PC-9 (cell line): ENCODE results near the gene VASP. TPM values are rescaled to one million over a fixed set of nuclear protein-coding genes. Genes with fewer than 3 reads are reported as not detected.

Source experiments
- BruUV-seq: library from RNA; stranded (reverse); fragments of 400-500 nt; replicated peaks from 2 replicates; lab custom pipeline; 2021; lab: Mats Ljungman, UMichigan
- CTCF ChIA-PET: fragments of 300-600 bp; sonication (Branson Sonifier 250); formaldehyde crosslinking; loops from one replicate; lab custom pipeline; 2022; ENCODE audit warnings: antibody characterized with exemption; lab: Charles Lee
- POLR2A ChIA-PET: fragments of 300-600 bp; sonication (Branson Sonifier 250); formaldehyde crosslinking; loops from one replicate; lab custom pipeline; 2022; ENCODE audit warnings: antibody characterized with exemption; ENCODE audit not compliant: unreplicated experiment; lab: Charles Lee
- DNase-seq, 2 experiments: peaks; one replicate each; pipeline versions ENCODE4 v3.0.0 to v3.0.0-alpha.2; 2015 to 2022; ENCODE audit warnings: mixed read lengths in 1 of 2
- H2AFZ ChIP-seq: fragments of 200-600 bp; sonication (generic); 2 replicates; pipeline ENCODE4 v1.8.1; 2017; ENCODE audit warnings: antibody characterized with exemption
- H3F3A ChIP-seq: fragments of 200-600 bp; sonication (generic); 2 replicates; pipeline ENCODE4 v1.8.1; 2017; ENCODE audit warnings: antibody characterized with exemption, mild to moderate bottlenecking, low read depth; ENCODE audit not compliant: insufficient read depth
- H3K27ac ChIP-seq: fragments of 200-600 bp; sonication (generic); 2 replicates; pipeline ENCODE4 v1.6.1; 2016; ENCODE audit warnings: mixed run types
- H3K27me3 ChIP-seq: fragments of 200-600 bp; sonication (generic); 2 replicates; pipeline ENCODE4 v1.6.1; 2016; ENCODE audit warnings: low read depth, mixed run types; ENCODE audit not compliant: insufficient read depth
- H3K36me3 ChIP-seq: fragments of 200-600 bp; sonication (generic); 2 replicates; pipeline ENCODE4 v1.6.1; 2016; ENCODE audit warnings: low read depth, mixed run types
- H3K4me1 ChIP-seq: fragments of 200-600 bp; sonication (generic); replicated peaks from 2 replicates; pipeline ENCODE4 v1.6.1; 2016; ENCODE audit warnings: mixed run types; ENCODE audit not compliant: insufficient read depth
- H3K4me2 ChIP-seq: fragments of 200-600 bp; sonication (generic); 2 replicates; pipeline ENCODE4 v1.6.1; 2017; ENCODE audit warnings: mixed run types
- H3K4me3 ChIP-seq: fragments of 200-600 bp; sonication (generic); 2 replicates; pipeline ENCODE4 v1.6.1; 2016; ENCODE audit warnings: mixed run types
- H3K79me2 ChIP-seq: fragments of 200-600 bp; sonication (generic); 2 replicates; pipeline ENCODE4 v1.6.1; 2017; ENCODE audit warnings: low read depth, mixed run types
- H3K9me2 ChIP-seq: fragments of 200-600 bp; sonication (generic); 2 replicates; pipeline ENCODE4 v1.8.1; 2017; ENCODE audit warnings: mild to moderate bottlenecking; ENCODE audit not compliant: insufficient read depth
- H3K9me3 ChIP-seq: fragments of 200-600 bp; sonication (generic); 2 replicates; pipeline ENCODE4 v1.8.1; 2016; ENCODE audit warnings: low read depth; ENCODE audit not compliant: insufficient read depth
- H4K20me1 ChIP-seq: fragments of 200-600 bp; sonication (generic); 2 replicates; pipeline ENCODE4 v1.8.1; 2017; ENCODE audit not compliant: insufficient read depth
- CTCF ChIP-seq: fragments of 200-600 bp; sonication (generic); conservative IDR thresholded peaks from 2 replicates; pipeline ENCODE4 v1.6.1; 2017; ENCODE audit warnings: mixed run types, antibody characterized with exemption, mild to moderate bottlenecking, moderate library complexity
- EZH2 ChIP-seq: fragments of 200-600 bp; sonication (generic); IDR thresholded peaks from 2 replicates; pipeline ENCODE4 v1.8.0; 2017; ENCODE audit warnings: antibody characterized with exemption, low read depth
- intact Hi-C: fragments of 100-400 bp; cut with micrococcal nuclease; formaldehyde crosslinking; loops from one replicate; pipeline ENCODE4 v1.10.0; 2022; ENCODE audit not compliant: unreplicated experiment
- total RNA-seq: library from RNA; stranded (reverse); gene quantifications from 2 replicates; pipeline ENCODE4 v1.2.3, GENCODE V29; 2021

Gene VASP
- total RNA-seq, 1 experiment from 2014 or later = 123 TPM

GRCh38 chr19:45478454-45479238, 28.6 kb upstream of the VASP start:
- POLR2A ChIA-PET = interaction anchor here (0.5 to 1.4 kb wide), 10 partner anchors 9 to 631 kb away, joined by 3 to 14 read pairs (median 3); partner anchors contain the start of genes PPP1R13L and SIX5
- Histone ChIP-seq H3K4me2 (peak overlapping the region; percentile 71), H3F3A (peaks cover 20% of the 10 kb centered on the region), H4K20me1 (no peaks in the 10 kb centered on the region), H3K4me1 (peaks cover 12% of the 10 kb centered on the region), H3K79me2 (no peaks in the 10 kb centered on the region), H2AFZ (peak overlapping the region; percentile 81), H3K4me3 (peak overlapping the region; percentile 62), H3K36me3 (no peaks in the 10 kb centered on the region), H3K27ac (peak overlapping the region; percentile 83), H3K9me3 (no peaks in the 10 kb centered on the region), H3K27me3 (no peaks in the 10 kb centered on the region), H3K9me2 (no peaks in the 10 kb centered on the region)
- CTCF ChIA-PET = interaction anchor here (0.5 to 3.8 kb wide), 17 partner anchors 10 to 573 kb away, joined by 3 to 59 read pairs (median 4); no protein-coding TSS in a partner anchor
- TSS peak; percentile 99 for BruUV-seq
- peak; percentile 87 to 90 for DNase-seq
- intact Hi-C loops = loop anchor here (1.0 to 5.0 kb wide), 5 partner anchors 35 to 141 kb away; partner anchors contain the start of gene PPP1R13L
- TF ChIP-seq EZH2 (no peak), CTCF (peak; percentile 99)

- ChIA-PET CTCF (no interaction called here), POLR2A (no interaction called here)
- H3K9me2 ChIP-seq = no peaks in the 10 kb centered on the region
- H3K4me1 ChIP-seq = peaks cover 2% of the 10 kb centered on the region
- no peaks in the 10 kb centered on the region for H3K27me3 ChIP-seq
- TF ChIP-seq CTCF (no peak), EZH2 (no peak)
- H3F3A ChIP-seq = peaks cover 29% of the 10 kb centered on the region
- H3K36me3 ChIP-seq = no peaks in the 10 kb centered on the region
- no peak for DNase-seq
- H3K4me3 ChIP-seq = no peak overlapping the region
- no peak overlapping the region for H3K27ac ChIP-seq
- H3K79me2 ChIP-seq = no peaks in the 10 kb centered on the region
- intact Hi-C loops = no loop called here
- no peaks in the 10 kb centered on the region for H3K9me3 ChIP-seq
- no peak overlapping the region for H2AFZ ChIP-seq
- H3K4me2 ChIP-seq = no peak overlapping the region
- BruUV-seq = no TSS peak
- no peaks in the 10 kb centered on the region for H4K20me1 ChIP-seq
These were observed 24.2 kb upstream of the VASP start for GRCh38 chr19:45483033-45483432.

- Histone ChIP-seq H3K9me3 (no peaks in the 10 kb centered on the region), H3K4me2 (no peak overlapping the region), H2AFZ (no peak overlapping the region), H3K4me1 (no peaks in the 10 kb centered on the region; the same call in 1 of the 2 replicates), H3K27me3 (no peaks in the 10 kb centered on the region), H3K9me2 (no peaks in the 10 kb centered on the region), H3K4me3 (no peak overlapping the region), H3K27ac (no peak overlapping the region), H3K36me3 (no peaks in the 10 kb centered on the region), H3K79me2 (no peaks in the 10 kb centered on the region), H4K20me1 (no peaks in the 10 kb centered on the region), H3F3A (peaks cover 17% of the 10 kb centered on the region; the same call in 1 of the 2 replicates)
- TF ChIP-seq EZH2 = no peak
- TF ChIP-seq CTCF = no peak
- intact Hi-C loops = loop anchor here (2.0 kb wide), 1 partner anchor 158 kb away; no protein-coding TSS in a partner anchor
- ChIA-PET POLR2A (no interaction called here), CTCF (interaction anchor here (0.5 to 1.7 kb wide), 5 partner anchors 11 to 193 kb away, joined by 4 to 12 read pairs (median 6); no protein-coding TSS in a partner anchor)
- no peak for DNase-seq
- no TSS peak for BruUV-seq
These were observed 22.9 kb upstream of the VASP start for GRCh38 chr19:45484273-45484945.
